Hematopoietic multipotent progenitor cell (in vitro differentiated cells): Measurements from ENCODE around the gene HDAC9. TPM values are rescaled to one million over a fixed set of nuclear protein-coding genes. Genes with fewer than 3 reads are reported as not detected.

Source experiments
- DNase-seq, 3 donors: peaks; one replicate each; pipeline ENCODE4 v3.0.0-alpha.2; 2011 to 2015; ENCODE audit warnings: low read depth in 2 of 3, low spot score in 2 of 3
- total RNA-seq: library from RNA; depleted of rRNA; stranded (reverse); fragments of >200 nt; gene quantifications from one replicate; pipeline ENCODE4 v1.2.3, GENCODE V29; 2012

Gene HDAC9
- total RNA-seq = 10.2 TPM

- DNase-seq = peak in 1 of 3 donors; percentile 45
Observed at GRCh38 chr7:18495412-18496340, at the start of gene HDAC9. Gene HDAC9, plus strand, starts transcription at chr7:18495749. Its CDS starts 554 bp downstream, at chr7:18496303.

GRCh38 chr7:18445916-18446520, 49.5 kb upstream of the HDAC9 start:
- DNase-seq = no peak

- DNase-seq = no peak
Observed at GRCh38 chr7:18450019-18450418, 45.5 kb upstream of the HDAC9 start.

GRCh38 chr7:18455606-18456005, 39.9 kb upstream of the HDAC9 start:
- no peak for DNase-seq

GRCh38 chr7:18457832-18458231, 37.7 kb upstream of the HDAC9 start:
- DNase-seq = peak in 1 of 3 donors; percentile 19

GRCh38 chr7:18458830-18459229, 36.7 kb upstream of the HDAC9 start:
- no peak for DNase-seq

- peak in 1 of 3 donors; percentile 18 for DNase-seq
Observed at GRCh38 chr7:18459484-18460245, 35.9 kb upstream of the HDAC9 start.

GRCh38 chr7:18461785-18462467, 33.6 kb upstream of the HDAC9 start:
- no peak for DNase-seq

- DNase-seq = no peak
Observed at GRCh38 chr7:18464830-18465229, 30.7 kb upstream of the HDAC9 start.

- no peak for DNase-seq
Observed at GRCh38 chr7:18467011-18467410, 28.5 kb upstream of the HDAC9 start.

- DNase-seq = no peak
Observed at GRCh38 chr7:18468795-18469194, 26.8 kb upstream of the HDAC9 start.

- no peak for DNase-seq
Observed at GRCh38 chr7:18469316-18469715, 26.2 kb upstream of the HDAC9 start.

- DNase-seq = no peak
Observed at GRCh38 chr7:18471476-18472160, 23.9 kb upstream of the HDAC9 start.

GRCh38 chr7:18472161-18472483, 23.4 kb upstream of the HDAC9 start:
- DNase-seq = no peak

- DNase-seq = no peak
Observed at GRCh38 chr7:18473119-18473518, 22.4 kb upstream of the HDAC9 start.

- DNase-seq = no peak
Observed at GRCh38 chr7:18474944-18475343, 20.6 kb upstream of the HDAC9 start.

- no peak for DNase-seq
Observed at GRCh38 chr7:18475488-18475887, 20.1 kb upstream of the HDAC9 start.

GRCh38 chr7:18481776-18482175, 13.8 kb upstream of the HDAC9 start:
- DNase-seq = no peak

- DNase-seq = no peak
Observed at GRCh38 chr7:18488049-18488448, 7.5 kb upstream of the HDAC9 start.

- no peak for DNase-seq
Observed at GRCh38 chr7:18489624-18490023, 5.9 kb upstream of the HDAC9 start.
